ENCODE results near the gene CCDC3.

The CCDC3 gene

GRCh38 chr10:12974491-12975199 lies 26.9 kb downstream of the CCDC3 start:
- no peak for DNase-seq (ENCODE audit: low read depth)
- H3K4me3 ChIP-seq (ENCODE audit: low read depth, low read length) = no peak overlapping the region
- TF ChIP-seq, protein P1, sequence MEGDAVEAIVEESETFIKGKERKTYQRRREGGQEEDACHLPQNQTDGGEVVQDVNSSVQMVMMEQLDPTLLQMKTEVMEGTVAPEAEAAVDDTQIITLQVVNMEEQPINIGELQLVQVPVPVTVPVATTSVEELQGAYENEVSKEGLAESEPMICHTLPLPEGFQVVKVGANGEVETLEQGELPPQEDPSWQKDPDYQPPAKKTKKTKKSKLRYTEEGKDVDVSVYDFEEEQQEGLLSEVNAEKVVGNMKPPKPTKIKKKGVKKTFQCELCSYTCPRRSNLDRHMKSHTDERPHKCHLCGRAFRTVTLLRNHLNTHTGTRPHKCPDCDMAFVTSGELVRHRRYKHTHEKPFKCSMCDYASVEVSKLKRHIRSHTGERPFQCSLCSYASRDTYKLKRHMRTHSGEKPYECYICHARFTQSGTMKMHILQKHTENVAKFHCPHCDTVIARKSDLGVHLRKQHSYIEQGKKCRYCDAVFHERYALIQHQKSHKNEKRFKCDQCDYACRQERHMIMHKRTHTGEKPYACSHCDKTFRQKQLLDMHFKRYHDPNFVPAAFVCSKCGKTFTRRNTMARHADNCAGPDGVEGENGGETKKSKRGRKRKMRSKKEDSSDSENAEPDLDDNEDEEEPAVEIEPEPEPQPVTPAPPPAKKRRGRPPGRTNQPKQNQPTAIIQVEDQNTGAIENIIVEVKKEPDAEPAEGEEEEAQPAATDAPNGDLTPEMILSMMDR (IDR thresholded peaks at IDR 0.05; ENCODE audit: control insufficient read depth, extremely low read depth, insufficient read depth) = no peak

DNA sequence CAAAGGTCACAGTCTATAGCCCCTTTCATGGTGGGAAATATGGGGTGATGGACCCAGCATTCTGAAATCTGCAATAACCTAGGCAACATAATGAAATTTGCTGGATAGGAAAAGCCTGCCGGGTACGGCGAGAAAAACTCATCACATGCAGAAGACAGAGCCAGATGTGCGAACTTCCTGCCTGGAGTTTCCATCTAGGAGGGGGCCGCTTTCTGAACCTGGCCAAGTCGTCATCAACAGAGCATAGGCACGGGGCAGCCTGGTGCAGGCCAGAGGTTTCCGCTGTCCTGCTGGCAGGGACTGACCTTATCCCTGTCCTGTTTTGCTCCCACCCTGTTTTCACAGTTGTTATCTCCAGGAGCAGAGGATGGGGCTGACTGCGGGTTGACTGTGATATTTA lies 27.4 kb downstream of the CCDC3 start:
- TF ChIP-seq, protein P1 (IDR thresholded peaks at IDR 0.05; ENCODE audit: control insufficient read depth, extremely low read depth, insufficient read depth) = no peak
- H3K4me3 ChIP-seq (ENCODE audit: low read depth, low read length) = no peak overlapping the region
- DNase-seq (ENCODE audit: low read depth) = no peak

- no peak for DNase-seq (ENCODE audit: low read depth)
- TF ChIP-seq, protein P1 (IDR thresholded peaks at IDR 0.05; ENCODE audit: control insufficient read depth, extremely low read depth, insufficient read depth) = no peak
These were observed 28.3 kb downstream of the CCDC3 start for GRCh38 chr10:12973149-12973718.

GRCh38 chr10:12972146-12972545 lies 29.4 kb downstream of the CCDC3 start:
- DNase-seq (ENCODE audit: low read depth) = no peak
- TF ChIP-seq, protein P1 (IDR thresholded peaks at IDR 0.05; ENCODE audit: control insufficient read depth, extremely low read depth, insufficient read depth) = no peak
- no peak overlapping the region for H3K4me3 ChIP-seq (ENCODE audit: low read depth, low read length)

More at GRCh38 chr10:12973149-12973718, 28.3 kb downstream of the CCDC3 start:
- no peak overlapping the region for H3K4me3 ChIP-seq (ENCODE audit: low read depth, low read length)

GRCh38 chr10:12971001-12971788 lies 30.3 kb downstream of the CCDC3 start:
- TF ChIP-seq, protein P1 (IDR thresholded peaks at IDR 0.05; ENCODE audit: control insufficient read depth, extremely low read depth, insufficient read depth) = no peak
- no peak for DNase-seq (ENCODE audit: low read depth)

DNA sequence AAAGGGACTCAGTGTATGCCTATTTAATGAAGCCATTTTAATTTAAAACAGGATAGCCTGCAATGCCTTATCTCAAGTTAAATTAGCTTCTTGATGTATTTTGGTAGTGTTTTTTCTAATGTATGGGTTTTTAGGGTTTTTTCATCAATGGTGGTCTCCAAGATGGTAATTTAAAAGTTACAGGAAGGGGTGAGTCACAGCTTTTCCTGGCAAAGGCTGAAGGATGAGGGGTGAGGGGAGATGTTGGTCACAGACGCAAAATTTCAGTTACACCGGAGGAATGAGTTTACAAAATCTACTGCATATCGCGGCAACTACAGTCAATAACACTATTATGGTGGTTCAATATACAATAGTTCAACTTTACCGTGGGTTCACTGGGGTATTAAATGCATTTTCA lies 31.6 kb downstream of the CCDC3 start:
- no peak overlapping the region for H3K4me3 ChIP-seq (ENCODE audit: low read depth, low read length)
- TF ChIP-seq, protein P1 (IDR thresholded peaks at IDR 0.05; ENCODE audit: control insufficient read depth, extremely low read depth, insufficient read depth) = no peak
- no peak for DNase-seq (ENCODE audit: low read depth)

More at GRCh38 chr10:12971001-12971788, 30.3 kb downstream of the CCDC3 start:
- H3K4me3 ChIP-seq (ENCODE audit: low read depth, low read length) = no peak overlapping the region
